GM12878 (cell line): ENCODE measurements around the gene SLC12A3. TPM values are rescaled to one million over a fixed set of nuclear protein-coding genes. Genes with fewer than 3 reads are reported as not detected.

ENCODE experiments used
- CBX5 ChIP-seq: sonication (generic); IDR thresholded peaks from 2 replicates; pipeline ENCODE4 v1.6.1; 2016; ENCODE audit warnings: low read depth, moderate library complexity, mild to moderate bottlenecking, inconsistent platforms
- KLF5 ChIP-seq: fragments of 450-650 bp; IDR thresholded peaks from 2 replicates; pipeline ENCODE4 v1.6.1; 2014; ENCODE audit warnings: mild to moderate bottlenecking; ENCODE audit not compliant: partially characterized antibody
- MEF2B ChIP-seq: fragments of 450-650 bp; IDR thresholded peaks from 2 replicates; pipeline ENCODE4 v1.6.1; 2018; ENCODE audit warnings: mild to moderate bottlenecking, moderate library complexity; ENCODE audit not compliant: partially characterized antibody, poor library complexity, severe bottlenecking
- MYB ChIP-seq: fragments of 150-350 bp; IDR thresholded peaks from 2 replicates; pipeline ENCODE4 v1.6.1; 2014; ENCODE audit warnings: mild to moderate bottlenecking, low read depth, low read length, borderline replicate concordance
- SMC3 ChIP-seq: IDR thresholded peaks from 2 replicates; pipeline ENCODE4 v1.6.1; 2011; ENCODE audit warnings: low read length, improper control_type of control experiment, borderline replicate concordance
- TAF1 ChIP-seq: IDR thresholded peaks from 2 replicates; pipeline ENCODE4 v1.6.1; 2011; ENCODE audit warnings: mild to moderate bottlenecking, low read depth, low read length, borderline replicate concordance
- WRNIP1 ChIP-seq: IDR thresholded peaks from 2 replicates; pipeline ENCODE4 v1.6.1; 2011; ENCODE audit warnings: low read depth, low read length, improper control_type of control experiment, borderline replicate concordance
- microRNA counts: library from miRNA; unstranded; fragments of <30 nt; microRNA quantifications from one replicate; lab custom pipeline; 2016
- microRNA-seq: library from miRNA; unstranded; fragments of <30 nt; microRNA quantifications from one replicate; pipeline ENCODE4, GENCODE V29; 2018
- polyA plus RNA-seq, 11 experiments: library from polyadenylated mRNA; depleted of rRNA in 4 of 11; unstranded in 6 of 11; stranded (reverse) in 5 of 11; fragments of >200 nt; fragmentation: Nextera tagmentation in 4 of 11; fragmentation: Illumina TruSeq in 1 of 11; extraction: Ambion mirVana in 4 of 11; extraction: Trizol in 1 of 11; gene quantifications; 1 replicate in 1 of 11; 2 replicates in 10 of 11; pipeline versions ENCODE4 v1.2.1 to v1.2.3, GENCODE V29; 2011 to 2016; ENCODE audit warnings: inconsistent platforms in 2 of 11, missing spikeins in 2 of 11, low read depth in 1 of 11
- small RNA-seq: library from RNA; depleted of rRNA; stranded (forward); fragments of <200 nt; gene quantifications from one replicate; pipeline ENCODE3, GENCODE V24; 2014
- total RNA-seq, 4 experiments: library from RNA; depleted of rRNA in 3 of 4; stranded (reverse); fragments of >200 nt in 3 of 4; fragmentation: Illumina TruSeq in 1 of 4; extraction: Trizol in 1 of 4; gene quantifications; 2 replicates each; pipeline versions ENCODE4 v1.2.1 to v1.2.3, GENCODE V29; 2013 to 2021
- TF ChIP-seq, protein P1 (sequence below): fragments of 450-650 bp; formaldehyde crosslinking; IDR thresholded peaks from 2 replicates; pipeline ENCODE4 v1.4.0; 2022; ENCODE audit warnings: mild to moderate bottlenecking, moderate library complexity

Gene SLC12A3
- total and polyA plus RNA-seq, 10 of the 15 experiments (the other 5 are each of a cell fraction or from before 2014, with no cell fraction given): 0.05 to 6.3 (median 3.1) TPM

GRCh38 chr16:56964243-56965148 is 99.5 kb downstream of the SLC12A3 start (continued):
- TF ChIP-seq, protein P1, sequence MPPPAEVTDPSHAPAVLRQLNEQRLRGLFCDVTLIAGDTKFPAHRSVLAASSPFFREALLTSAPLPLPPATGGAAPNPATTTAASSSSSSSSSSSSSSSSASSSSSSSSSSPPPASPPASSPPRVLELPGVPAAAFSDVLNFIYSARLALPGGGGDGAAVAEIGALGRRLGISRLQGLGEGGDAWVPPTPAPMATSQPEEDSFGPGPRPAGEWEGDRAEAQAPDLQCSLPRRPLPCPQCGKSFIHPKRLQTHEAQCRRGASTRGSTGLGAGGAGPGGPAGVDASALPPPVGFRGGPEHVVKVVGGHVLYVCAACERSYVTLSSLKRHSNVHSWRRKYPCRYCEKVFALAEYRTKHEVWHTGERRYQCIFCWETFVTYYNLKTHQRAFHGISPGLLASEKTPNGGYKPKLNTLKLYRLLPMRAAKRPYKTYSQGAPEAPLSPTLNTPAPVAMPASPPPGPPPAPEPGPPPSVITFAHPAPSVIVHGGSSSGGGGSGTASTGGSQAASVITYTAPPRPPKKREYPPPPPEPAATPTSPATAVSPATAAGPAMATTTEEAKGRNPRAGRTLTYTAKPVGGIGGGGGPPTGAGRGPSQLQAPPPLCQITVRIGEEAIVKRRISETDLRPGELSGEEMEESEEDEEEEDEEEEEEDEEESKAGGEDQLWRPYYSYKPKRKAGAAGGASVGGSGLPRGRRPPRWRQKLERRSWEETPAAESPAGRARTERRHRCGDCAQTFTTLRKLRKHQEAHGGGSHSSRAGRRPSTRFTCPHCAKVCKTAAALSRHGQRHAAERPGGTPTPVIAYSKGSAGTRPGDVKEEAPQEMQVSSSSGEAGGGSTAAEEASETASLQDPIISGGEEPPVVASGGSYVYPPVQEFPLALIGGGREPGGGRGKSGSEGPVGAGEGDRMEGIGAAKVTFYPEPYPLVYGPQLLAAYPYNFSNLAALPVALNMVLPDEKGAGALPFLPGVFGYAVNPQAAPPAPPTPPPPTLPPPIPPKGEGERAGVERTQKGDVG: no peak; the same call in 1 of the 2 replicates
- TF ChIP-seq MYB: no peak
- no peak for TF ChIP-seq WRNIP1
- peak; percentile 60 for TF ChIP-seq MEF2B
- TF ChIP-seq TAF1: 0 out of 2 replicates have a peak, but pooled peaks have one; percentile 24
- peak; percentile 99 for TF ChIP-seq SMC3
- TF ChIP-seq CBX5: 0 out of 2 replicates have a peak, but pooled peaks have one; percentile 82
- peak; percentile 23 for TF ChIP-seq KLF5
- TF ChIP-seq, all 136 proteins: peak for 45

MicroRNA genes within 50 kb of the gene (microRNA counts, 767-probe panel; counts per million panel counts)
- 516 counts per million, percentile 8 among the panel's probes with 10 or more counts for microRNA hsa-miR-138-5p (lab: Ali Mortazavi, UCI)

Small RNA genes lying within 50 kb of the gene (microRNA-seq; reads per million reads assigned to microRNA genes)
- gene MIR138-2: 20.3 reads per million, percentile 55 among the genes with 10 or more reads in this experiment
- gene MIR6863: not detected

Small RNA genes lying within 50 kb of the gene (small RNA-seq; reads per million reads assigned to genes)
- gene MIR138-2: 4.5 reads per million, percentile 86 among the genes with 10 or more reads in this experiment

Other genes starting within 250 kb of the SLC12A3 start
Only the 7 nearest of the 13 such genes appear.
- gene MT1G, start 197.1 kb upstream of the SLC12A3 start, total RNA-seq (2014; rRNA removed): 3.5 and 4.5 TPM in 2 replicates
- 1.2 TPM in 1 of 2 replicates, not detected in the other for gene MT1G, start 197.1 kb upstream of the SLC12A3 start, total RNA-seq (2014; rRNA removed; fragmentation: Illumina TruSeq; extraction: Trizol)
- 3.0 and 4.2 TPM in 2 replicates for gene MT1G, start 197.1 kb upstream of the SLC12A3 start, total RNA-seq (2021)
- 2.7 and 2.8 TPM in 2 replicates for gene MT1G, start 197.1 kb upstream of the SLC12A3 start, polyA plus RNA-seq (2011; rRNA removed)
- 2.2 TPM in 1 of 2 replicates, not detected in the other for gene MT1G, start 197.1 kb upstream of the SLC12A3 start, polyA plus RNA-seq (2014; fragmentation: Illumina TruSeq; extraction: Trizol)
- gene MT1G, start 197.1 kb upstream of the SLC12A3 start, polyA plus RNA-seq (2014; fragmentation: Nextera tagmentation; extraction: Ambion mirVana): 1 to 10 TPM; 8.7 to 9.1 TPM
- gene MT1G, start 197.1 kb upstream of the SLC12A3 start, polyA plus RNA-seq (2014; rRNA removed): 4.7 and 8.7 TPM in 2 replicates
- gene MT1G, start 197.1 kb upstream of the SLC12A3 start, polyA plus RNA-seq (2016; fragmentation: Nextera tagmentation; extraction: Ambion mirVana): 1 to 10 TPM; 8.2 to 8.3 TPM
- 0.87 TPM in 1 of 2 replicates, not detected in the other for gene MT1H, start 195.4 kb upstream of the SLC12A3 start, total RNA-seq (2014; rRNA removed)
- not detected in 2 replicates for gene MT1H, start 195.4 kb upstream of the SLC12A3 start, total RNA-seq (2014; rRNA removed; fragmentation: Illumina TruSeq; extraction: Trizol)
- 1.3 and 1.8 TPM in 2 replicates for gene MT1H, start 195.4 kb upstream of the SLC12A3 start, total RNA-seq (2021)
- gene MT1H, start 195.4 kb upstream of the SLC12A3 start, polyA plus RNA-seq (2011; rRNA removed): 0.53 and 0.86 TPM in 2 replicates
- gene MT1H, start 195.4 kb upstream of the SLC12A3 start, polyA plus RNA-seq (2014; fragmentation: Illumina TruSeq; extraction: Trizol): 0.40 TPM in 1 of 2 replicates, not detected in the other
- 1 to 10 TPM in 1 of 2 experiments, under 1 TPM in 1; 0.98 to 2.1 TPM for gene MT1H, start 195.4 kb upstream of the SLC12A3 start, polyA plus RNA-seq (2014; fragmentation: Nextera tagmentation; extraction: Ambion mirVana)
- gene MT1H, start 195.4 kb upstream of the SLC12A3 start, polyA plus RNA-seq (2014; rRNA removed): 0.99 and 2.6 TPM in 2 replicates
- gene MT1H, start 195.4 kb upstream of the SLC12A3 start, polyA plus RNA-seq (2016; fragmentation: Nextera tagmentation; extraction: Ambion mirVana): 1 to 10 TPM; 5.8 to 6.0 TPM
- 9.6 and 14.4 TPM in 2 replicates for gene MT1X, start 182.7 kb upstream of the SLC12A3 start, total RNA-seq (2014; rRNA removed)
- gene MT1X, start 182.7 kb upstream of the SLC12A3 start, total RNA-seq (2014; rRNA removed; fragmentation: Illumina TruSeq; extraction: Trizol): 9.9 and 10.0 TPM in 2 replicates
- gene MT1X, start 182.7 kb upstream of the SLC12A3 start, total RNA-seq (2021): 11.6 and 16.3 TPM in 2 replicates
- gene MT1X, start 182.7 kb upstream of the SLC12A3 start, polyA plus RNA-seq (2011; rRNA removed): 8.7 and 11.8 TPM in 2 replicates
- 3.0 and 9.0 TPM in 2 replicates for gene MT1X, start 182.7 kb upstream of the SLC12A3 start, polyA plus RNA-seq (2014; fragmentation: Illumina TruSeq; extraction: Trizol)
- gene MT1X, start 182.7 kb upstream of the SLC12A3 start, polyA plus RNA-seq (2014; fragmentation: Nextera tagmentation; extraction: Ambion mirVana): 10 to 100 TPM; 45.6 to 51.9 TPM
- gene MT1X, start 182.7 kb upstream of the SLC12A3 start, polyA plus RNA-seq (2014; rRNA removed): 5.8 and 22.2 TPM in 2 replicates
- 10 to 100 TPM; 59.9 to 65.6 TPM for gene MT1X, start 182.7 kb upstream of the SLC12A3 start, polyA plus RNA-seq (2016; fragmentation: Nextera tagmentation; extraction: Ambion mirVana)
- gene NUP93, start 135.1 kb upstream of the SLC12A3 start, total RNA-seq (2014; rRNA removed): 97.0 and 102 TPM in 2 replicates
- 97.2 and 103 TPM in 2 replicates for gene NUP93, start 135.1 kb upstream of the SLC12A3 start, total RNA-seq (2014; rRNA removed; fragmentation: Illumina TruSeq; extraction: Trizol)
- gene NUP93, start 135.1 kb upstream of the SLC12A3 start, total RNA-seq (2021): 120 and 131 TPM in 2 replicates
- gene NUP93, start 135.1 kb upstream of the SLC12A3 start, polyA plus RNA-seq (2011; rRNA removed): 41.2 and 82.2 TPM in 2 replicates
- 92.3 and 93.1 TPM in 2 replicates for gene NUP93, start 135.1 kb upstream of the SLC12A3 start, polyA plus RNA-seq (2014; fragmentation: Illumina TruSeq; extraction: Trizol)
- 100 to 1,000 TPM in 1 of 2 experiments, 10 to 100 TPM in 1; 87.9 to 118 TPM for gene NUP93, start 135.1 kb upstream of the SLC12A3 start, polyA plus RNA-seq (2014; fragmentation: Nextera tagmentation; extraction: Ambion mirVana)
- 104 and 116 TPM in 2 replicates for gene NUP93, start 135.1 kb upstream of the SLC12A3 start, polyA plus RNA-seq (2014; rRNA removed)
- gene NUP93, start 135.1 kb upstream of the SLC12A3 start, polyA plus RNA-seq (2016; fragmentation: Nextera tagmentation; extraction: Ambion mirVana): 100 to 1,000 TPM; 151 to 175 TPM
- 69.9 and 80.4 TPM in 2 replicates for gene HERPUD1, start 66.9 kb downstream of the SLC12A3 start, total RNA-seq (2014; rRNA removed)
- gene HERPUD1, start 66.9 kb downstream of the SLC12A3 start, total RNA-seq (2014; rRNA removed; fragmentation: Illumina TruSeq; extraction: Trizol): 102 and 107 TPM in 2 replicates
- 129 and 143 TPM in 2 replicates for gene HERPUD1, start 66.9 kb downstream of the SLC12A3 start, total RNA-seq (2021)
- 119 and 178 TPM in 2 replicates for gene HERPUD1, start 66.9 kb downstream of the SLC12A3 start, polyA plus RNA-seq (2011; rRNA removed)
- 138 and 149 TPM in 2 replicates for gene HERPUD1, start 66.9 kb downstream of the SLC12A3 start, polyA plus RNA-seq (2014; fragmentation: Illumina TruSeq; extraction: Trizol)
- gene HERPUD1, start 66.9 kb downstream of the SLC12A3 start, polyA plus RNA-seq (2014; fragmentation: Nextera tagmentation; extraction: Ambion mirVana): 10 to 100 TPM; 32.6 to 68.1 TPM
- gene HERPUD1, start 66.9 kb downstream of the SLC12A3 start, polyA plus RNA-seq (2014; rRNA removed): 99.0 and 129 TPM in 2 replicates
- gene HERPUD1, start 66.9 kb downstream of the SLC12A3 start, polyA plus RNA-seq (2016; fragmentation: Nextera tagmentation; extraction: Ambion mirVana): 100 to 1,000 TPM; 204 to 212 TPM
- gene CETP, start 96.7 kb downstream of the SLC12A3 start, total RNA-seq (2014; rRNA removed): 1.9 and 2.3 TPM in 2 replicates
- 1.2 and 1.3 TPM in 2 replicates for gene CETP, start 96.7 kb downstream of the SLC12A3 start, total RNA-seq (2014; rRNA removed; fragmentation: Illumina TruSeq; extraction: Trizol)
- gene CETP, start 96.7 kb downstream of the SLC12A3 start, total RNA-seq (2021): 0.77 and 1.4 TPM in 2 replicates
- gene CETP, start 96.7 kb downstream of the SLC12A3 start, polyA plus RNA-seq (2011; rRNA removed): 4.5 and 6.4 TPM in 2 replicates
- 0.90 and 1.2 TPM in 2 replicates for gene CETP, start 96.7 kb downstream of the SLC12A3 start, polyA plus RNA-seq (2014; fragmentation: Illumina TruSeq; extraction: Trizol)
- gene CETP, start 96.7 kb downstream of the SLC12A3 start, polyA plus RNA-seq (2014; fragmentation: Nextera tagmentation; extraction: Ambion mirVana): 1 to 10 TPM; 2.4 to 2.9 TPM
- gene CETP, start 96.7 kb downstream of the SLC12A3 start, polyA plus RNA-seq (2014; rRNA removed): 1.4 and 1.5 TPM in 2 replicates
- 1 to 10 TPM; 2.3 to 2.9 TPM for gene CETP, start 96.7 kb downstream of the SLC12A3 start, polyA plus RNA-seq (2016; fragmentation: Nextera tagmentation; extraction: Ambion mirVana)
- 60.3 and 65.3 TPM in 2 replicates for gene NLRC5, start 124.3 kb downstream of the SLC12A3 start, total RNA-seq (2014; rRNA removed)
- gene NLRC5, start 124.3 kb downstream of the SLC12A3 start, total RNA-seq (2014; rRNA removed; fragmentation: Illumina TruSeq; extraction: Trizol): 49.2 and 54.3 TPM in 2 replicates
- gene NLRC5, start 124.3 kb downstream of the SLC12A3 start, total RNA-seq (2021): 86.2 and 105 TPM in 2 replicates
- 62.1 and 88.8 TPM in 2 replicates for gene NLRC5, start 124.3 kb downstream of the SLC12A3 start, polyA plus RNA-seq (2011; rRNA removed)
- gene NLRC5, start 124.3 kb downstream of the SLC12A3 start, polyA plus RNA-seq (2014; fragmentation: Illumina TruSeq; extraction: Trizol): 51.5 and 73.0 TPM in 2 replicates
- 10 to 100 TPM; 13.1 to 14.2 TPM for gene NLRC5, start 124.3 kb downstream of the SLC12A3 start, polyA plus RNA-seq (2014; fragmentation: Nextera tagmentation; extraction: Ambion mirVana)
- 83.8 and 84.2 TPM in 2 replicates for gene NLRC5, start 124.3 kb downstream of the SLC12A3 start, polyA plus RNA-seq (2014; rRNA removed)
- gene NLRC5, start 124.3 kb downstream of the SLC12A3 start, polyA plus RNA-seq (2016; fragmentation: Nextera tagmentation; extraction: Ambion mirVana): 10 to 100 TPM; 43.7 to 49.1 TPM